Measurements from ENCODE around the gene CCDC178.

Gene CCDC178

GRCh38 chr18:32920796-32921787 is 519.4 kb downstream of the CCDC178 start:
- no peak for DNase-seq (ENCODE audit: low read depth in 2 of 3, low spot score in 2 of 3)

DNA sequence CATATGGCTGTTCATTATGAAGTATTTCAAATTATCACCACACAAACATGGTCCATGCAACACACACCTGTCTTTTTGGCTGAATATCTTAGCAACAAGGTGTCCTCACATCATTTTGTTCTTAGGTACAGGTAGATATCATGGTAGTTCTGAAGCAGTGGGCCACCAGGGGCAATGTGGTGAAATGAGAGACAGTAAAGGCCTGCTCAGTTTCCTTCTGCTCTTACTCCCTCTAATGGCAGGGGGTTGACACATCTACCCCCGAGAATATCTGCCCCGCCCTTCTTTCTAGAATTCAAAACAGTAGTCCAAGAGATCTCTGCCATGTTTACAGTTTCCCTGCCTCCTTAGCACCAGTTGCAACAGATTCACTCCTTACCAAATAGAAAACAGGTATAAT is 520.7 kb downstream of the CCDC178 start:
- no peak for DNase-seq (ENCODE audit: low read depth in 2 of 3, low spot score in 2 of 3)

DNA sequence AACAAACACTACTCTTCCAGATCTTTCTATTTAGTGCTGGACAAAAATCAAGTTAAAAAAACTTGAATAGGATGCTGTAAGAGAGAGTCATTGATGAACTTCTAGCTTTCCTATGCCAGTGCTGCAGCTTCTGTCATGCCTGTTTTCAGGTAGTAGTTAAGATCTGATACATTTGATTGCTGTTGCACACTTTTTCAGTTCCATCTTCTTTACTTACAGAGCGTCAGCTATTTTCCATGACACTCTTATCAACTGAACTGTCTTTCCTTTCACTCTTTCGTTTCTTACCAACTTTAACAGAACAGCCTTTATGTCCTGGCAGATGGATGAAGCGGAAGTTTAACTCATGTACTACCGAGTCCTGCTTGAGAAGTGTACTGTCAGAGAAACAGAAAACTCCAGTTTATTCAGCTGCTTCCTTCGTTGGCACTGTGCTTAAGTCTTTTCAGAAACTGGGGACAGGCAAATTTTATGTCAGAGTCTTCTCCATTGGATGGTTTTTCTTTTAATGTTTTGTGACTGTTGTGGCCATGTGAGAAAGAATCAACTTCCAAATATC is 521.8 kb downstream of the CCDC178 start:
- DNase-seq (ENCODE audit: low read depth in 2 of 3, low spot score in 2 of 3), result no peak

DNA sequence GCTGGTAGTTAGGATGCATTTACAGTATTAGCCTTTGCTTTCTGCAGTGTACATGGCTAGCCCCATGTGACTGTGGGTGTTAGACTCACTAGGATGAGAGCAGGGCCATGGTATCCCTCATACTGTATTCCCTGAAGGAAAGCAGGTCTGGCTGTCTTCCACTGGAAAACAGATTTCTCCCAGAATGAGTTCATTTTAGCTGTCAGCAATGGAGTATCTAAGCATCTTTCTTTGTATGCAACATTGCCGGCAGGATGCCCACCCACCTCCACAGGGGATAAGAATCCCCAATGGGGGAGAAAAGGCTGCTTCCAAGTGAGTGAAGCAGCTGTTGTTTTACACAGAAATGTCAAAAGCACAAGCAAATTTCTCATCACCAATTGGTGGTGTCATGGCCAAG is 525.0 kb downstream of the CCDC178 start:
- no peak for DNase-seq (ENCODE audit: low read depth in 2 of 3, low spot score in 2 of 3)

GRCh38 chr18:32911660-32912284 is 528.7 kb downstream of the CCDC178 start:
- DNase-seq (ENCODE audit: low read depth in 2 of 3, low spot score in 2 of 3), result no peak

GRCh38 chr18:32910694-32911296 is 529.7 kb downstream of the CCDC178 start:
- DNase-seq (ENCODE audit: low read depth in 2 of 3, low spot score in 2 of 3), result no peak

DNA sequence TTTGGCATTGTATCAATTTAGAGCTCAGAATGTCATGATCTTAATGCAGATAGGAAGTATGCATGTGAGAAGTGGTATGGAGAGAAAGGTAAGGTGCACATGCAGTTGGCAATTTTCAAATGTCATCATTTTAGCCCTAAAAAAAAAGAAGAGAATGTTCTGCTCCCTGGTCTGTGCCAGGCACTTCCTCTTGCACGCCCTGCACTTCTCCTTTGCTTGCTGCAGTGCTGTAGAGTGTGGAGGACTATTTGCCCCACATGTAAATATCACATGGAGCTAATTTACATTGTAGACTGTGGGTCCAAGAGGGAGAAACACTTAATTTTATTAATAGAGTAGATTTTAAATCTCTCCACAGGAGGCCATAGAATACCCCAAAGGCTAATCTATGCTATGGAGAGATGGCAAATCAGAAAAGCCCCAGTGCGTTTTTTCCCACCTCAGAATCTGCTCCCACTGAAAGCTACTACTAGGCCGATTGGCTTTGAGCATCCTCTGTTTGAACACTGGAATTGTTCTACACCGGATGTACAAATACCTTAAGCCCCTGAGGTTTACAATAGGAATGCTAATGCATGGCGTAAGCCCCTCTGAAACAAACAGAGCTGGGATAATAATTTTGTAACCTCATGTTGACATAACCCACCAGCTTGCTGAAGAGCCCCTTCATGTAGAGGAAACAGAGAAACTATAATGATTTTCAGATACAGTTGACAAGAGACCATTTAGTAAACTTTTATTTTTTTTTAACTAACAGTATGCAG is 530.5 kb downstream of the CCDC178 start:
- no peak for DNase-seq (ENCODE audit: low read depth in 2 of 3, low spot score in 2 of 3)

DNA sequence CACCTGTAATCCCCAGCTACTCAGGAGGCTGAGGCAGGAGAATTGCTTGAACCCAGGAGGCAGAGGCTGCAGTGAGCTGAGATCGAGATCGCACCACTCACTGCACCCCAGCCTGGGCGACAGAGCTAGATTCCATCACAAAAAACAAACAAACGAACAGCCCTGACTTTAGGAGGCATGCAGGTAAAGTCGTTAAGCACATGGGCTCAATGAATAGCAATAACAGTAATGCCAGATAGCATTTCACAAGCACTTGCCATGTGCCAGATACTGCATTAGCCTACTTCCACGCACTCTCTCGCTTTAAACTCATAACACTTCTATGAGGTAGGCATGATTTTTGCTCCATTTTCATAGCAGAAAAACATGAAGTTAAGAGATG is 532.1 kb downstream of the CCDC178 start:
- DNase-seq (ENCODE audit: low read depth in 2 of 3, low spot score in 2 of 3), result no peak

DNA sequence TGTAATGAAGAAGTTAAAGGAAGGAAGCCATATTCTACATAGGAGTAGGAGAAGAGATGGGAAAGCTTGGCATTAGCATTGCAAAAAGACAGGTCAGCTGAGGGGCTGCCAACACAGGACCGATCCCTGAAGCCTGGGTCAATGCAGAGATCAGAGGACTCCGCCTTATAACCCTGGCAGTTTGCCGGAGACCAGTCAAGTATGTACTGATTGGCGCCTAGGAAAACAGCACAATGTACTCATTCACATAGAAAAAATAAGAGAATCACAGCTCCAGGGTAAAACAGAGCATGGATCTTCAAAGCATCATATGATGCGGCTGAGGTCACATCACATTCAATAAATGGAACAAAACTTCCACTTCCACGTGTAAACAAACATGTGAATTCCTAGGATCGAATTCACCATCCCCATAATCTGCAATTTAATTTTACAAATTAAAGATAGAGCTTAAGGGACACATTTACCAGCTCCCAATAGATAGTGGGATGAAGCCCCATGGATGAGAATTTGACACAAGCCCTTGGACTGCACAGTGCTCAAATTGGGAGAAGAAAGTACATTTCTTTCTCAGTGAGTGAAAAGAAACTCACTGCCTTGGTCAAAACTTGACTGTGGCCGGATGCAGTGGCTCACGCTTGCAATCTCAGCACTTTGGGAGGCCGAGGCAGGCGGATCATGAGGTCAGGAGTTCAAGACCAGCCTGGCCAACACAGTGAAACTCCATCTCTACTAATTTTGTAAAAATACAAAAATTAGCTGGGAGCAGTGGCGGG is 532.7 kb downstream of the CCDC178 start:
- DNase-seq (ENCODE audit: low read depth in 2 of 3, low spot score in 2 of 3), result no peak

DNA sequence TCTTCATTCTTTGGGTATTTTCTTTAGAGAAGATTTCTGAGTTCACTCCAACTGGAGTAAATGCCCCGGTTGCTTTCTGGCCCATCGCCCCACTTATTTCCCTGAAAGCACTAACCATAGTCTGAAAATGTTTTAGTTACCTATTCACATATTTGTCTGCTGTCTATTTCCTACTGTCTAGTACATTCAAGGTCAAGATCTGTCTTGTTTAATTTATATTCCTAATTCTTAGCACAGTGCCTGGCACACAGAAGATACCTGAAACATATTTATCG is 533.3 kb downstream of the CCDC178 start:
- DNase-seq (ENCODE audit: low read depth in 2 of 3, low spot score in 2 of 3), result no peak

DNA sequence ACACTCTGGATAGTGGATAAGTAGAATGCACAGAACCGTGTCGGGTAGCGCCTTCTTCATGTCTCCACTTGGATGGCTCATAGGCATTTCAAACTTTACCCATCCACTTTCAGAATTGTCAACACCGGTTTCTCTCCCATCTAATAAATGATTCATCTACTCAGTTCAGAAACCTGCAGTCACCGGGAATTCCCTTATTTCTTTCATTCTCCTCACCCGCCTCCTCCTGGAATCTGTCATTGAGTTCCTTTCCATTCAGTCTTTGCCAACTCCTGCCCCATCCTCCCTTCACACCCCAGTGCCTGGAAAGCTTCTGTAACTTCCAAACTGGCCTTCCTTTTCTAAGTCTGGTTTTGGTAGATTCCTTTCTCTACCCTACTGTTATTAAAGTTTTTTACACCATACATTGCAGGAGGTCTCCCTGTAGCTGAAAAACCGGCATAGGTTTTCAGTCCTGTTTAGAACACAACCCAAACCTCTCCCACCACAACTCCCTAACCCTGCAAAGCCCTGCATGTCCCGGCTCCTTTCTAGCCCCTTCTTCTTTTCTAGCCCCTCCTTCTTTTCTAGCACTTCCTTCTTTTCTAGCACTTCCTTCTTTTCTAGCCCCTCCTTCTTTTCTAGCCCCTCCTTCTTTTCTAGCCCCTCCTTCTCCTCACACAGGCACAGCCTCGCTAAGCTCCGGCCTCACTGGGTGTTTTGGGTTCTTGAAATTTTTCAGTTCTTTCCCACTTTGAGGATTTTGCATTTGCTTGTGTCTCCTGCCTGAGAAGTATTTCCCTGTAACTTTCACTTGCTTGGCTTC is 533.8 kb downstream of the CCDC178 start:
- no peak for DNase-seq (ENCODE audit: low read depth in 2 of 3, low spot score in 2 of 3)

- DNase-seq (ENCODE audit: low read depth in 2 of 3, low spot score in 2 of 3), result no peak
Measured at GRCh38 chr18:32905651-32906050, 534.9 kb downstream of the CCDC178 start.

GRCh38 chr18:32902568-32903330 is 537.8 kb downstream of the CCDC178 start:
- no peak for DNase-seq (ENCODE audit: low read depth in 2 of 3, low spot score in 2 of 3)

DNA sequence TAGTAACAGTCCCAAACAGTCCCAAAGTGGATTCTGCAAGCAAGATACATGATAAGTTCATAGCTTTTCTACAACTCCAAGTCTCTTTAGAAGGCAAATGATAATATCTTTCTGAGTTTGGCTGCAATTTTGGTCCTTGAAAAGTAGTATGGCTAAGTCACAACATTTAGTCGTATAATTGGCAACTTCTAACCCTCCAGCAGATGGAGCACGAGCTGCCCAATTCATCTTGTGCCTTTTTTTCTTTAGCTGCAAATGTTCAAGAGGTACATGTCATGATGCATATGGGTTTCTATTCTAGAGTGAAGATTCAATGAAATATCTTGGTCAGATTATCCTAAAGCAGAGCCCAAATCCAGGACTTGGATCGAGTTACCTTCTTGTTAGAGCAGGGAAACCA is 540.7 kb downstream of the CCDC178 start:
- no peak for DNase-seq (ENCODE audit: low read depth in 2 of 3, low spot score in 2 of 3)

- no peak for DNase-seq (ENCODE audit: low read depth in 2 of 3, low spot score in 2 of 3)
Measured at GRCh38 chr18:32896776-32897547, 543.6 kb downstream of the CCDC178 start.

DNA sequence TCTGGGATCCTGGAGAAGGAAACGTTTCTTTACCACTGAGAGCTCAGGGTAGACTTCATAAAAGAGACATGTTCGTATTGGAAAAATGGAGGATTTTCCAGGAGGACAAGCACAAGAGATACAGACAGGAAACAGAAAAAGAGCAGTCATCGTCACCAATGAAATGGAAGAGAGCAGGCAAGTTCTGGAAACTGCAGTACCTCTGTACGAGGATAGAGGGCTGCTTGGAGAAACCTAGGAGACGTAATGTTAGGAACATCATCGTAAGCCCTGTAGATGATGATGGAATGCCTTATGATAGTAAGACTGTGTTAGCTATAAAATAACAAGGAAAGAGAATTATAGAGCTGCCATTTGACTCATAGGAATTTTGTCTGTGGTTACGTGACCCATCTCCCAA is 546.6 kb downstream of the CCDC178 start:
- no peak for DNase-seq (ENCODE audit: low read depth in 2 of 3, low spot score in 2 of 3)

DNA sequence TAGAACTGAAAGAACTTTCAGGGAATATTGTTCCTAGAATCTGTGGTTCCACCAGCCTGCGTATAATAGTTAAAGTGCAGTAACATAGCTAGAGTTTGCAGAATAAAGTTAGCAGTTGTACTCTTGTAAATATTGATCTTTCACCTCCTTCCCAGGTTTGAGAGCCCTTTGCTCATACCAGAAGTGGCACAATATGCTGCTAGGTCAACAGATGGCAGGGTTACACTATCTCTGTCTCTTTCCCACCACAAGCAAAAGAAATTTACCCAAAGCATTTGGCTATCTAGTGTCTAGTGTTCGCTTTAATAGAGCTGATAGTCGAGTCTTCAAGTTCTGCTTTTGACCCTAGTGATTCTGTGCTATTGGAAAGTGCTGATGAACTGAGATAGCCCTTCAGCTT is 548.7 kb downstream of the CCDC178 start:
- no peak for DNase-seq (ENCODE audit: low read depth in 2 of 3, low spot score in 2 of 3)

GRCh38 chr18:32891130-32891529 is 549.4 kb downstream of the CCDC178 start:
- no peak for DNase-seq (ENCODE audit: low read depth in 2 of 3, low spot score in 2 of 3)

Measured in activated CD8-positive, alpha-beta memory T cell treated with anti-CD3 and anti-CD28 coated beads for 48 hours (primary cell).